HEK293 (cell line): ENCODE data around the gene MS4A18.

Source experiments
- CTCF ChIA-PET: fragments of 350-600 bp; formaldehyde crosslinking; extraction: SDS; loops from one replicate; lab custom pipeline; 2021; ENCODE audit warnings: antibody characterized with exemption; lab: Yijun Ruan, JAX
- POLR2A ChIA-PET: fragments of 300-600 bp; formaldehyde crosslinking; extraction: SDS; loops from one replicate; lab custom pipeline; 2020; ENCODE audit warnings: antibody characterized with exemption, inconsistent platforms; lab: Yijun Ruan, JAX
- H3K27ac ChIP-seq: fragments of 200-500 bp; sonication (Bioruptor generic); 2 replicates; pipeline ENCODE4 v1.5.1; 2014; ENCODE audit warnings: low read depth, low read length, control low read depth, inconsistent platforms; ENCODE audit errors: extremely low read depth
- H3K36me3 ChIP-seq, 2 experiments: fragments of 200-500 bp in 1 of 2; sonication (Bioruptor generic) in 1 of 2; 1 replicate in 1 of 2; 2 replicates in 1 of 2; pipeline ENCODE4 v1.5.1; 2014 to 2017; ENCODE audit warnings: inconsistent platforms in 2 of 2, low read length in 2 of 2; ENCODE audit not compliant: control insufficient read depth in 2 of 2, insufficient read depth in 1 of 2
- H3K4me1 ChIP-seq: fragments of 200-500 bp; sonication (Bioruptor generic); 2 replicates; pipeline ENCODE4 v1.5.1; 2014; ENCODE audit warnings: mild to moderate bottlenecking, low read length, inconsistent platforms; ENCODE audit not compliant: control insufficient read depth, insufficient read depth
- H3K4me3 ChIP-seq: 2 replicates; pipeline ENCODE4 v1.5.1; 2011; ENCODE audit warnings: low read depth, mild to moderate bottlenecking, control low read depth, low read length, moderate library complexity
- H3K9me3 ChIP-seq: fragments of 200-500 bp; sonication (Bioruptor generic); 2 replicates; pipeline ENCODE4 v1.5.1; 2014; ENCODE audit warnings: low read depth, low read length, inconsistent platforms; ENCODE audit not compliant: control insufficient read depth, insufficient read depth
- GLIS2 ChIP-seq: fragments of 450-650 bp; formaldehyde crosslinking; IDR thresholded peaks from 2 replicates; pipeline ENCODE4 v1.5.1; 2016; ENCODE audit warnings: missing biosample characterization, missing genetic modification characterization
- IKZF3 ChIP-seq: fragments of 450-650 bp; IDR thresholded peaks from 2 replicates; pipeline ENCODE4 v1.5.0; 2018; ENCODE audit warnings: missing biosample characterization, mild to moderate bottlenecking, missing genetic modification characterization, moderate library complexity
- KLF16 ChIP-seq: fragments of 450-650 bp; formaldehyde crosslinking; IDR thresholded peaks from 2 replicates; pipeline ENCODE4 v1.5.1; 2017; ENCODE audit warnings: missing biosample characterization, missing genetic modification characterization
- KLF17 ChIP-seq: fragments of 450-650 bp; formaldehyde crosslinking; IDR thresholded peaks from 2 replicates; pipeline ENCODE4 v1.5.1; 2016; ENCODE audit warnings: missing biosample characterization, missing genetic modification characterization
- MYNN ChIP-seq: fragments of 450-650 bp; formaldehyde crosslinking; IDR thresholded peaks from 2 replicates; pipeline ENCODE4 v1.5.1; 2016; ENCODE audit warnings: missing biosample characterization, missing genetic modification characterization, borderline replicate concordance
- OVOL3 ChIP-seq: fragments of 450-650 bp; formaldehyde crosslinking; IDR thresholded peaks from 2 replicates; pipeline ENCODE4 v1.5.1; 2016; ENCODE audit warnings: missing biosample characterization, missing genetic modification characterization
- SCRT1 ChIP-seq: fragments of 450-650 bp; formaldehyde crosslinking; IDR thresholded peaks from 2 replicates; pipeline ENCODE4 v1.5.1; 2016; ENCODE audit warnings: missing biosample characterization, missing genetic modification characterization, borderline replicate concordance
- SP3 ChIP-seq: fragments of 450-650 bp; formaldehyde crosslinking; IDR thresholded peaks from 2 replicates; pipeline ENCODE4 v1.5.1; 2016; ENCODE audit warnings: missing biosample characterization, missing genetic modification characterization
- ZBTB7A ChIP-seq: fragments of 450-650 bp; formaldehyde crosslinking; IDR thresholded peaks from 2 replicates; pipeline ENCODE4 v1.5.1; 2016; ENCODE audit warnings: low read depth, missing biosample characterization, missing genetic modification characterization
- ZEB2 ChIP-seq: fragments of 450-650 bp; formaldehyde crosslinking; IDR thresholded peaks from 2 replicates; pipeline ENCODE4 v1.5.1; 2016; ENCODE audit warnings: missing biosample characterization, missing genetic modification characterization
- ZFP69B ChIP-seq: fragments of 450-650 bp; formaldehyde crosslinking; IDR thresholded peaks from 2 replicates; pipeline ENCODE4 v1.5.1; 2016; ENCODE audit warnings: missing biosample characterization, missing genetic modification characterization
- ZIC2 ChIP-seq: fragments of 450-650 bp; formaldehyde crosslinking; IDR thresholded peaks from 2 replicates; pipeline ENCODE4 v1.5.1; 2016; ENCODE audit warnings: missing biosample characterization, missing genetic modification characterization
- ZNF114 ChIP-seq: fragments of 450-650 bp; formaldehyde crosslinking; IDR thresholded peaks from 2 replicates; pipeline ENCODE4 v1.5.0; 2017; ENCODE audit warnings: missing biosample characterization, missing genetic modification characterization
- ZNF18 ChIP-seq: fragments of 450-650 bp; formaldehyde crosslinking; IDR thresholded peaks from 2 replicates; pipeline ENCODE4 v1.5.1; 2016; ENCODE audit warnings: missing biosample characterization, missing genetic modification characterization
- ZNF211 ChIP-seq: fragments of 450-650 bp; formaldehyde crosslinking; IDR thresholded peaks from 2 replicates; pipeline ENCODE4 v1.5.1; 2016; ENCODE audit warnings: low read depth, missing biosample characterization, missing genetic modification characterization
- ZNF23 ChIP-seq: fragments of 450-650 bp; formaldehyde crosslinking; IDR thresholded peaks from 2 replicates; pipeline ENCODE4 v1.5.1; 2016; ENCODE audit warnings: missing biosample characterization, missing genetic modification characterization, borderline replicate concordance
- ZNF239 ChIP-seq: fragments of 450-650 bp; formaldehyde crosslinking; IDR thresholded peaks from 2 replicates; pipeline ENCODE4 v1.5.1; 2016; ENCODE audit warnings: missing biosample characterization, missing genetic modification characterization
- ZNF350 ChIP-seq: fragments of 450-650 bp; formaldehyde crosslinking; IDR thresholded peaks from 2 replicates; pipeline ENCODE4 v1.5.0; 2017; ENCODE audit warnings: missing biosample characterization, mild to moderate bottlenecking, missing genetic modification characterization
- ZNF555 ChIP-seq: fragments of 450-650 bp; formaldehyde crosslinking; conservative IDR thresholded peaks from 2 replicates; pipeline ENCODE4 v1.5.1; 2017; ENCODE audit warnings: missing biosample characterization, mild to moderate bottlenecking, missing genetic modification characterization, inconsistent platforms
- ZNF664 ChIP-seq: fragments of 450-650 bp; formaldehyde crosslinking; IDR thresholded peaks from 2 replicates; pipeline ENCODE4 v1.5.1; 2016; ENCODE audit warnings: missing biosample characterization, missing genetic modification characterization
- ZNF677 ChIP-seq: fragments of 450-650 bp; IDR thresholded peaks from 2 replicates; pipeline ENCODE4 v1.5.0; 2018; ENCODE audit warnings: missing biosample characterization, mild to moderate bottlenecking, missing genetic modification characterization, moderate library complexity
- ZNF76 ChIP-seq: fragments of 450-650 bp; formaldehyde crosslinking; IDR thresholded peaks from 2 replicates; pipeline ENCODE4; 2016; ENCODE audit warnings: low read depth, missing biosample characterization, missing genetic modification characterization, borderline replicate concordance
- ZNF776 ChIP-seq: fragments of 450-650 bp; formaldehyde crosslinking; IDR thresholded peaks from 2 replicates; pipeline ENCODE4 v1.5.0; 2017; ENCODE audit warnings: missing biosample characterization, missing genetic modification characterization, borderline replicate concordance
- ZNF777 ChIP-seq: fragments of 450-650 bp; formaldehyde crosslinking; IDR thresholded peaks from 2 replicates; pipeline ENCODE4 v1.5.1; 2017; ENCODE audit warnings: missing biosample characterization, missing genetic modification characterization, borderline replicate concordance
- ZNF837 ChIP-seq: fragments of 450-650 bp; formaldehyde crosslinking; IDR thresholded peaks from 2 replicates; pipeline ENCODE4 v1.5.1; 2016; ENCODE audit warnings: missing biosample characterization, missing genetic modification characterization
- TF ChIP-seq, protein P1 (sequence below): fragments of 450-650 bp; formaldehyde crosslinking; IDR thresholded peaks from 2 replicates; pipeline ENCODE4 v1.5.1; 2016; ENCODE audit warnings: missing biosample characterization, missing genetic modification characterization, low read depth
- TF ChIP-seq, protein P2 (sequence below): fragments of 450-650 bp; formaldehyde crosslinking; IDR thresholded peaks from 2 replicates; pipeline ENCODE4 v1.5.1; 2016; ENCODE audit warnings: missing biosample characterization, missing genetic modification characterization

MS4A18 gene

GRCh38 chr11:60767388-60767811, 42.9 kb downstream of the MS4A18 start:
- ChIA-PET POLR2A (no interaction called here), CTCF (interaction anchor here (0.7 kb wide), 1 partner anchor 61 kb away, joined by 4 read pairs; no protein-coding TSS in a partner anchor)
- Histone ChIP-seq H3K4me1 (no peaks in the 10 kb centered on the region), H3K9me3 (no peaks in the 10 kb centered on the region), H3K27ac (no peak overlapping the region), H3K4me3 (no peak overlapping the region), H3K36me3 (no peaks in the 10 kb centered on the region)
- TF ChIP-seq ZNF776 (tag by site-specific recombination) (no peak), ZNF18 (tag by site-specific recombination) (no peak), KLF17 (tag by site-specific recombination) (no peak), ZNF211 (tag by site-specific recombination) (no peak), OVOL3 (tag by site-specific recombination) (no peak), ZNF837 (tag by site-specific recombination) (no peak), ZNF677 (tag by site-specific recombination) (no peak), ZBTB7A (no peak), ZIC2 (tag by site-specific recombination) (no peak), ZNF350 (no peak), ZNF664 (tag by site-specific recombination) (no peak), SCRT1 (tag by site-specific recombination) (no peak), KLF16 (no peak)
- TF ChIP-seq, protein P1, sequence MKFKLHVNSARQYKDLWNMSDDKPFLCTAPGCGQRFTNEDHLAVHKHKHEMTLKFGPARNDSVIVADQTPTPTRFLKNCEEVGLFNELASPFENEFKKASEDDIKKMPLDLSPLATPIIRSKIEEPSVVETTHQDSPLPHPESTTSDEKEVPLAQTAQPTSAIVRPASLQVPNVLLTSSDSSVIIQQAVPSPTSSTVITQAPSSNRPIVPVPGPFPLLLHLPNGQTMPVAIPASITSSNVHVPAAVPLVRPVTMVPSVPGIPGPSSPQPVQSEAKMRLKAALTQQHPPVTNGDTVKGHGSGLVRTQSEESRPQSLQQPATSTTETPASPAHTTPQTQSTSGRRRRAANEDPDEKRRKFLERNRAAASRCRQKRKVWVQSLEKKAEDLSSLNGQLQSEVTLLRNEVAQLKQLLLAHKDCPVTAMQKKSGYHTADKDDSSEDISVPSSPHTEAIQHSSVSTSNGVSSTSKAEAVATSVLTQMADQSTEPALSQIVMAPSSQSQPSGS (tag by site-specific recombination), result no peak

DNA sequence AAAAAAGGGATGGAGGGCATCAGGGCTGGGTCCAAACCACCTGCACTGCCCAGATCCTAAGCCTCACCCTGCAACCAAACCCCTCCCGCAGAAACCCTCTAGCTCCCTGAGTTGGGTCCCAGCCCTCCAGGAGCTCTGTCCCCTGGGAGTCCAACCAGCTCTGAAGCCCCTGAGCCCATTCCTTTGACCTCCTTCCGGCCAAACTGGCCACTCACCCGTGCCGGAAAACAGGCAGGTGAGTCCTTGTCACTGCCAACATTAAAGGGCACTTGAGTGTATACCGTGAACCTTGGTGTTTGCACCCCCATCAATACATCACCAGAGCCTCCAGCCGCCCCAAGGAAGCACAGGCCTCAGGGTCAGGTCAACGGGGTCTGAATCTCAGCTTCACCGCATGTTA, 43.7 kb downstream of the MS4A18 start:
- TF ChIP-seq ZNF76 (tag by site-specific recombination) (no peak), GLIS2 (no peak), IKZF3 (tag by site-specific recombination) (no peak), ZNF23 (tag by site-specific recombination) (no peak), ZNF777 (tag by site-specific recombination) (no peak), ZNF239 (tag by site-specific recombination) (no peak), ZFP69B (tag by site-specific recombination) (no peak), ZEB2 (no peak), ZNF555 (tag by site-specific recombination) (no peak), ZNF114 (tag by site-specific recombination) (no peak), ZNF837 (tag by site-specific recombination) (no peak), SP3 (no peak), MYNN (no peak)
- TF ChIP-seq, protein P2, sequence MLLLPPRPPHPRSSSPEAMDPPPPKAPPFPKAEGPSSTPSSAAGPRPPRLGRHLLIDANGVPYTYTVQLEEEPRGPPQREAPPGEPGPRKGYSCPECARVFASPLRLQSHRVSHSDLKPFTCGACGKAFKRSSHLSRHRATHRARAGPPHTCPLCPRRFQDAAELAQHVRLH, result no peak
- CTCF ChIA-PET, result no interaction called here

More for the DNA sequence above, 43.7 kb downstream of the MS4A18 start:
- Histone ChIP-seq H3K4me1 (no peaks in the 10 kb centered on the region), H3K36me3 (no peaks in the 10 kb centered on the region), H3K9me3 (no peaks in the 10 kb centered on the region), H3K27ac (no peak overlapping the region), H3K4me3 (no peak overlapping the region)
- POLR2A ChIA-PET, result no interaction called here
